Testis (tissue), 3 donors: ENCODE results near the gene MOK. TPM values are rescaled to one million over a fixed set of nuclear protein-coding genes. Genes with fewer than 3 reads are reported as not detected.

Source experiments
- DNase-seq: peaks from one replicate; pipeline ENCODE4 v3.0.0-alpha.2; 2019
- H3K27ac ChIP-seq, 2 donors: fragments of 200-600 bp; sonication (generic); one replicate each; pipeline ENCODE4 v1.5.1; 2019
- H3K27me3 ChIP-seq: fragments of 200-600 bp; sonication (generic); one replicate; pipeline ENCODE4 v1.5.1; 2019
- H3K36me3 ChIP-seq: fragments of 200-600 bp; sonication (generic); one replicate; pipeline ENCODE4 v1.5.1; 2017; ENCODE audit warnings: low read depth; ENCODE audit errors: missing control alignments
- H3K4me1 ChIP-seq: fragments of 200-600 bp; sonication (generic); one replicate; pipeline ENCODE4 v1.5.1; 2019
- H3K4me3 ChIP-seq, 2 donors: fragments of 200-600 bp; sonication (generic); one replicate each; pipeline ENCODE4 v1.5.1; 2017 to 2019
- H3K9me3 ChIP-seq: fragments of 200-600 bp; sonication (generic); one replicate; pipeline ENCODE4 v1.5.1; 2017
- POLR2A ChIP-seq: fragments of 450-650 bp; IDR thresholded peaks from one replicate; pipeline ENCODE4 v1.6.1; 2017; ENCODE audit warnings: antibody characterized with exemption, mild to moderate bottlenecking, moderate library complexity
- WGBS, 2 donors: methylation state at CpG; one replicate each; pipeline ENCODE4 v1.1.5; 2018; 5-methylcytosine and 5-hydroxymethylcytosine counted together
- intact Hi-C: fragments of 100-400 bp; cut with DNase I; formaldehyde crosslinking; loops from one replicate; pipeline ENCODE4 v1.15.1; 2023; ENCODE audit warnings: low total_unique reads
- polyA plus RNA-seq: library from polyadenylated mRNA; stranded (reverse); fragments of 350-450 nt; fragmentation: Illumina TruSeq; extraction: RNeasy Lipid Tissue Mini Kit (QIAGEN cat#74804); gene quantifications from one replicate; pipeline ENCODE4 v1.2.3, GENCODE V29; 2014; ENCODE audit warnings: low read depth, low replicate concordance; ENCODE audit not compliant: insufficient read depth
- total RNA-seq, 2 donors: library from RNA; depleted of rRNA; stranded (reverse); fragments of >200 nt; gene quantifications; one replicate each; pipeline ENCODE4 v1.2.3, GENCODE V29; 2016
- TF ChIP-seq, protein P1 (sequence below), 3 experiments: fragments of 450-650 bp in 2 of 3; fragments of 200-600 bp in 1 of 3; sonication (generic) in 1 of 3; IDR thresholded peaks; one replicate each; pipeline ENCODE4 v1.5.1; 2016 to 2019; ENCODE audit warnings: antibody characterized with exemption in 3 of 3, mild to moderate bottlenecking in 2 of 3, moderate library complexity in 1 of 3

The MOK gene
- total and polyA plus RNA-seq, 3 donors from 2014 or later, result 157 to 188 (median 171) TPM

DNA sequence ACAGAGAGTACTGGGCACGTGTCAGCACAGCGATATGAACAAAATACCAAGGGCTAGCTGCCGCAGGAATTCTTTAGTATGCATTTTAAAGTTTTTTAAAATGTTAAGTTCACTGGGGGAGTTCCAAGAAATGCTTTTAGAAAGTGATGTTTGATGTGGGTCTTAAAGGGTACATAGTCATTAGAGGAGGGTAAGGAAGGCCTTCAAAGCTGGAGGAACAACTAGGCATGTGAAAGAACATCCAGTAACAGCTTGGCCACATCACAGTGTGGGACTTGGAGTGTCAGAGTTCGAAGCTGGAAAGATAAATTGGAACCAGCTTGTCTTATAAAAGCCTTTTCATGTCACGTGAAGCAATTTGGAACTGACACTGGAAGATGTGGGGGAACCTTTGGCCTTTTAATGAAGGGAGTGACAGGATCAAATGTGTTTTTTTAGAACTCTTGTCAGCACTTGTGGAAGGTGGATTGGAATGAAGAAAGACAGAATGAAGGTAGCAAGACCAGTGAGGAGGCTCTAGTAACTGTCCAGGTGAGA is 107.6 kb downstream of the MOK start:
- no peak overlapping the region for H3K4me3 ChIP-seq
- TF ChIP-seq, protein P1, sequence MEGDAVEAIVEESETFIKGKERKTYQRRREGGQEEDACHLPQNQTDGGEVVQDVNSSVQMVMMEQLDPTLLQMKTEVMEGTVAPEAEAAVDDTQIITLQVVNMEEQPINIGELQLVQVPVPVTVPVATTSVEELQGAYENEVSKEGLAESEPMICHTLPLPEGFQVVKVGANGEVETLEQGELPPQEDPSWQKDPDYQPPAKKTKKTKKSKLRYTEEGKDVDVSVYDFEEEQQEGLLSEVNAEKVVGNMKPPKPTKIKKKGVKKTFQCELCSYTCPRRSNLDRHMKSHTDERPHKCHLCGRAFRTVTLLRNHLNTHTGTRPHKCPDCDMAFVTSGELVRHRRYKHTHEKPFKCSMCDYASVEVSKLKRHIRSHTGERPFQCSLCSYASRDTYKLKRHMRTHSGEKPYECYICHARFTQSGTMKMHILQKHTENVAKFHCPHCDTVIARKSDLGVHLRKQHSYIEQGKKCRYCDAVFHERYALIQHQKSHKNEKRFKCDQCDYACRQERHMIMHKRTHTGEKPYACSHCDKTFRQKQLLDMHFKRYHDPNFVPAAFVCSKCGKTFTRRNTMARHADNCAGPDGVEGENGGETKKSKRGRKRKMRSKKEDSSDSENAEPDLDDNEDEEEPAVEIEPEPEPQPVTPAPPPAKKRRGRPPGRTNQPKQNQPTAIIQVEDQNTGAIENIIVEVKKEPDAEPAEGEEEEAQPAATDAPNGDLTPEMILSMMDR (IDR thresholded peaks at IDR 0.05), result no peak
- peaks cover 18% of the 10 kb centered on the region for H3K4me1 ChIP-seq
- H3K27ac ChIP-seq, result no peak overlapping the region
- no peaks in the 10 kb centered on the region for H3K36me3 ChIP-seq
- no peaks in the 10 kb centered on the region for H3K9me3 ChIP-seq
- 30 to 55% methylated on average over 5 of the region's 5 CpGs for WGBS, 2 donors
- no peaks in the 10 kb centered on the region for H3K27me3 ChIP-seq
- DNase-seq, result no peak
- intact Hi-C loops, result no loop called here

DNA sequence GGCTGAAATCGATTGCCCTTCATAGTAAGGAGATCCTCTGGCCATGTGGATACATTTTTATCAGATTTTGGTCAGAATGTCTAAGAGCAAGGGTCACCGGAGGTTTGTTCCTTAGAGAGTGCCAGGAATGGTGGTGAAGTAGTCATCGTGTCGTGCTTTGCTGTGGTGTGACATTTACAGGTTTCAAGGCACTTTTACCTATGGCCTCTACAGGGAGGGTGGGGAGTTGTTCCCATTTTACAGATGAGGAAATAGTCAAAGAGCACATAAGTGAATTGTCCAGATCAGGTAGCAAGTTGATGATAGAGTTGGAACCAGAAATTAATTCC is 108.1 kb downstream of the MOK start:
- TF ChIP-seq, protein P1 (IDR thresholded peaks at IDR 0.05), result no peak
- no peak for TF ChIP-seq POLR2A
- DNase-seq, result no peak
- Histone ChIP-seq H3K27ac (no peak overlapping the region), H3K9me3 (no peaks in the 10 kb centered on the region), H3K27me3 (no peaks in the 10 kb centered on the region), H3K4me1 (peaks cover 18% of the 10 kb centered on the region), H3K4me3 (no peak overlapping the region), H3K36me3 (no peaks in the 10 kb centered on the region)
- WGBS, 2 donors, result 67 to 82% methylated on average over 4 of the region's 4 CpGs
- intact Hi-C loops, result no loop called here

DNA sequence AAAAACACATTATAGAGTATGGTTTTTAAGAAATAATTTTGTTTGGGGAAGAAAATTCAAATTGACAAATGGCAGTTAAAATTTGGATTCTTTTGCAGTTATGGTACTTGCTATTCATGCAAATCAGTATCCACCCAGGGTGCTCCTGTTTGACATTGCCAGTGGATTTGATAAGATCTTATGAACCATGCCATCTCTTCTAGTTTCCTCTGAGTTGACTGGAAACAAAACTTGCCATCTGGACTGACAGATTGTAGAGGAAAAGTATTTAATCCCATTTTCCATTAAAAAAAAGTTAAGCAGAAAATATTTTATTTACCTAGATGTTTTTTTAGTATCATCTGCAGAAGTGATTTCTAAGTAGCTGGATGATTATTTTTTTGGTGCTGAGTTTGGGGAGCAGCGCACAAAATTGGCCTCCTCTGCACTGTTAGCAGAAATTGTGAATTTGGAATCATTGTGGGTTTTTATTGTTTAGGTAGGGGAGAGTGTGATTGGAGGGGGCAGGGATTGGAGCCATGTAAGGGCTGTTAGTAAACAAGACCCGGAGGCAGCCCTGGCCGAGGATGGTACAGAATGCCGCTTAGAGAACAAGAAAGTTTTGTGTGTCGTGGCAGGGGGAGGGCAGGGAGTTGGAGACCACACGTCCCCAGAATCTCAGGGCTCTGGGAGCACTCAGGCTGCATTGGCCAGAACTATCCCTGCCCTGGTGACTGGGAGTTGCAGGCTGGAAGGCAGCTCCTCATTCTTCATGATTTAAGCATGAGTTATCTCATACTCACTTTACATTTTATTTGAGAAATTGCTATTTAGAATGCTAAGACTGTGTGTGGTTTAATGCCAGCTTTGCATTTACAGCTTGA is 108.7 kb downstream of the MOK start:
- DNase-seq, result no peak
- no peaks in the 10 kb centered on the region for H3K27me3 ChIP-seq
- H3K9me3 ChIP-seq, result no peaks in the 10 kb centered on the region
- H3K4me3 ChIP-seq, result no peak overlapping the region
- H3K36me3 ChIP-seq, result no peaks in the 10 kb centered on the region
- intact Hi-C loops, result no loop called here
- TF ChIP-seq POLR2A, result no peak
- TF ChIP-seq, protein P1 (IDR thresholded peaks at IDR 0.05), result no peak
- H3K27ac ChIP-seq, result no peak overlapping the region
- WGBS, 2 donors, result 60 to 71% methylated on average over 6 of the region's 6 CpGs
- peaks cover 21% of the 10 kb centered on the region for H3K4me1 ChIP-seq

DNA sequence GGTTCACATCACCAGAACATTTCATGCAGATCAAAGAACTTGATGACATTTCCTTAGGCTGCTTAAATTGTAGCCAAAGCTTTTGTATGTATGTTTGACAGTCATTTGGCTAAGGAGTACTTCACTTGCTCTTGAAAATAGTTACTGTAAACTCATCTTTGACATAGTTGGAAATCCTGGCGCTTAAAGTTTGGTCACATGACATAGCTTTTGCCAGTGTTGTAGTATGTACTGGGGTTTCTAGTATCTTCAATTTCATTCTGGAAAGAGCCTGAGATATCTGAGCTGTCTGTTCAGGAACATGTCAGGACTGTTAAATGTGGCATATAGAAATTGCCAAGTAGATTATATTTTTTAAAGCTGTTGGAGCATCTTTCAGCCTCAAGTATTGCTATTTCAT is 109.5 kb downstream of the MOK start:
- peaks cover 26% of the 10 kb centered on the region for H3K4me1 ChIP-seq
- no peaks in the 10 kb centered on the region for H3K27me3 ChIP-seq
- TF ChIP-seq, protein P1 (IDR thresholded peaks at IDR 0.05), result no peak
- TF ChIP-seq POLR2A, result no peak
- H3K4me3 ChIP-seq, result no peak overlapping the region
- intact Hi-C loops, result no loop called here
- H3K27ac ChIP-seq, result no peak overlapping the region
- no peak for DNase-seq
- 82 to 84% methylated on average over 1 of the region's 1 CpG for WGBS, 2 donors
- no peaks in the 10 kb centered on the region for H3K9me3 ChIP-seq
- no peaks in the 10 kb centered on the region for H3K36me3 ChIP-seq

DNA sequence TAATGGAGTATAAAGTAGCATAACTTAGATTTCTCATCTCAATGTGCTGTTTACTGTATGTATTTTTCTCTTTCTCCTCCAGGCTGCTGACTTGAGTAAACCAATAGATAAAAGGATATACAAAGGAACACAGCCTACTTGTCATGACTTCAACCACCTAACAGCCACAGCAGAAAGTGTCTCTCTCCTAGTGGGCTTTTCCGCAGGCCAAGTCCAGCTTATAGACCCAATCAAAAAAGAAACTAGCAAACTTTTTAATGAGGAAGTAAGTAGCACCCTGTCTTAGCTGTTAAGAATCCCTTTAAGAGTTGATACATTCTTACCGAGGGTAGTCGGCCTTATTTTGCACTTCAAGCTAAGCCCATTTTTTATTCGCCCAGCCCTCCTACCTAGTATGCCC is 110.1 kb downstream of the MOK start:
- H3K27me3 ChIP-seq, result no peaks in the 10 kb centered on the region
- DNase-seq, result no peak
- intact Hi-C loops, result no loop called here
- no peaks in the 10 kb centered on the region for H3K36me3 ChIP-seq
- no peak overlapping the region for H3K27ac ChIP-seq
- 66 to 67% methylated on average over 4 of the region's 4 CpGs for WGBS, 2 donors
- TF ChIP-seq, protein P1 (IDR thresholded peaks at IDR 0.05), result no peak
- TF ChIP-seq POLR2A, result no peak
- H3K4me3 ChIP-seq, result no peak overlapping the region
- peaks cover 26% of the 10 kb centered on the region for H3K4me1 ChIP-seq
- H3K9me3 ChIP-seq, result no peaks in the 10 kb centered on the region
